ENCODE data around the gene SLC26A4.

SLC26A4 gene

GRCh38 chr7:107661081-107661864 is 645 bp downstream of the SLC26A4 start:
- DNase-seq: no peak

- no peak for DNase-seq
Observed at GRCh38 chr7:107661865-107662379, 1.3 kb downstream of the SLC26A4 start.

GRCh38 chr7:107663196-107663595 is 2.6 kb downstream of the SLC26A4 start:
- DNase-seq: no peak

GRCh38 chr7:107666790-107667189 is 6.2 kb downstream of the SLC26A4 start:
- no peak for DNase-seq

GRCh38 chr7:107667341-107667740 is 6.7 kb downstream of the SLC26A4 start:
- DNase-seq: no peak

- DNase-seq: no peak
Observed at GRCh38 chr7:107668296-107668695, 7.7 kb downstream of the SLC26A4 start.

GRCh38 chr7:107672183-107672582 is 11.6 kb downstream of the SLC26A4 start:
- no peak for DNase-seq

- no peak for DNase-seq
Observed at GRCh38 chr7:107676249-107676648, 15.6 kb downstream of the SLC26A4 start.

GRCh38 chr7:107678110-107678753 is 17.6 kb downstream of the SLC26A4 start:
- DNase-seq: no peak

- no peak for DNase-seq
Observed at GRCh38 chr7:107680478-107680877, 19.9 kb downstream of the SLC26A4 start.

- DNase-seq: no peak
Observed at GRCh38 chr7:107682886-107683285, 22.3 kb downstream of the SLC26A4 start.

- DNase-seq: no peak
Observed at GRCh38 chr7:107684287-107684686, 23.7 kb downstream of the SLC26A4 start.

- peak; percentile 26 for DNase-seq
Observed at GRCh38 chr7:107684947-107685463, 24.4 kb downstream of the SLC26A4 start.

- no peak for DNase-seq
Observed at GRCh38 chr7:107686816-107687387, 26.3 kb downstream of the SLC26A4 start.

GRCh38 chr7:107687656-107688055 is 27.0 kb downstream of the SLC26A4 start:
- no peak for DNase-seq

- DNase-seq: no peak
Observed at GRCh38 chr7:107689553-107689952, 28.9 kb downstream of the SLC26A4 start.

- no peak for DNase-seq
Observed at GRCh38 chr7:107690084-107690483, 29.5 kb downstream of the SLC26A4 start.

GRCh38 chr7:107690611-107691010 is 30.0 kb downstream of the SLC26A4 start:
- DNase-seq: peak; percentile 31

- no peak for DNase-seq
Observed at GRCh38 chr7:107691716-107692115, 31.1 kb downstream of the SLC26A4 start.

GRCh38 chr7:107692501-107692900 is 31.9 kb downstream of the SLC26A4 start:
- no peak for DNase-seq

GRCh38 chr7:107693396-107693795 is 32.8 kb downstream of the SLC26A4 start:
- peak; percentile 38 for DNase-seq

GRCh38 chr7:107694386-107694785 is 33.8 kb downstream of the SLC26A4 start:
- DNase-seq: no peak

GRCh38 chr7:107696330-107696946 is 35.8 kb downstream of the SLC26A4 start:
- DNase-seq: no peak
